Non-pigmented ciliary epithelial cell (primary cell): ENCODE measurements around the gene FOXD4.
"Not testable (repeated sequence)": the region's sequence is repeated elsewhere in the genome, so short reads cannot be mapped to it uniquely, and the experiment has no call there.

ENCODE experiments used
- DNase-seq: peaks from one replicate; pipeline ENCODE4 v3.0.0-alpha.2; 2010; ENCODE audit warnings: low read depth

The FOXD4 gene

GRCh38 chr9:117995-118467 lies at the start of gene FOXD4:
FOXD4 (minus strand) TSS chr9:118417; CDS start chr9:118119, 298 bp downstream.
- not testable (repeated sequence) for DNase-seq

GRCh38 chr9:159871-160270 lies 41.7 kb upstream of the FOXD4 start:
- DNase-seq, result not testable (repeated sequence)

- not testable (repeated sequence) for DNase-seq
These were observed 33.0 kb upstream of the FOXD4 start for GRCh38 chr9:151173-151572.

- not testable (repeated sequence) for DNase-seq
These were observed 21.7 kb upstream of the FOXD4 start for GRCh38 chr9:139880-140279.

- not testable (repeated sequence) for DNase-seq
These were observed 848 bp downstream of the FOXD4 start for GRCh38 chr9:117144-117994.

GRCh38 chr9:116239-117077 lies 1.8 kb downstream of the FOXD4 start:
- not testable (repeated sequence) for DNase-seq

GRCh38 chr9:115118-115451 lies 3.1 kb downstream of the FOXD4 start:
- not testable (repeated sequence) for DNase-seq

GRCh38 chr9:114267-115117 lies 3.7 kb downstream of the FOXD4 start:
- DNase-seq, result not testable (repeated sequence)

- not testable (repeated sequence) for DNase-seq
These were observed 4.5 kb downstream of the FOXD4 start for GRCh38 chr9:113468-114266.

GRCh38 chr9:112589-113467 lies 5.4 kb downstream of the FOXD4 start:
- DNase-seq, result not testable (repeated sequence)

GRCh38 chr9:110672-111071 lies 7.5 kb downstream of the FOXD4 start:
- DNase-seq, result not testable (repeated sequence)

GRCh38 chr9:109540-109939 lies 8.7 kb downstream of the FOXD4 start:
- DNase-seq, result not testable (repeated sequence)

GRCh38 chr9:108742-109495 lies 9.3 kb downstream of the FOXD4 start:
- DNase-seq, result not testable (repeated sequence)

- DNase-seq, result not testable (repeated sequence)
These were observed 12.2 kb downstream of the FOXD4 start for GRCh38 chr9:105991-106390.

- not testable (repeated sequence) for DNase-seq
These were observed 17.8 kb downstream of the FOXD4 start for GRCh38 chr9:100430-100829.

GRCh38 chr9:99867-100266 lies 18.4 kb downstream of the FOXD4 start:
- DNase-seq, result not testable (repeated sequence)

- not testable (repeated sequence) for DNase-seq
These were observed 19.4 kb downstream of the FOXD4 start for GRCh38 chr9:98775-99174.

GRCh38 chr9:94992-95391 lies 23.2 kb downstream of the FOXD4 start:
- DNase-seq, result not testable (repeated sequence)

GRCh38 chr9:94323-94722 lies 23.9 kb downstream of the FOXD4 start:
- not testable (repeated sequence) for DNase-seq
